ENCODE measurements around the gene EXOC2. TPM values are rescaled to one million over a fixed set of nuclear protein-coding genes. Genes with fewer than 3 reads are reported as not detected.
A peak's percentile ranks its signal among the peaks of the same experiment; 100 is the strongest.

Gene EXOC2
- total RNA-seq, 1 experiment from 2014 or later, result 19.4 TPM

DNA sequence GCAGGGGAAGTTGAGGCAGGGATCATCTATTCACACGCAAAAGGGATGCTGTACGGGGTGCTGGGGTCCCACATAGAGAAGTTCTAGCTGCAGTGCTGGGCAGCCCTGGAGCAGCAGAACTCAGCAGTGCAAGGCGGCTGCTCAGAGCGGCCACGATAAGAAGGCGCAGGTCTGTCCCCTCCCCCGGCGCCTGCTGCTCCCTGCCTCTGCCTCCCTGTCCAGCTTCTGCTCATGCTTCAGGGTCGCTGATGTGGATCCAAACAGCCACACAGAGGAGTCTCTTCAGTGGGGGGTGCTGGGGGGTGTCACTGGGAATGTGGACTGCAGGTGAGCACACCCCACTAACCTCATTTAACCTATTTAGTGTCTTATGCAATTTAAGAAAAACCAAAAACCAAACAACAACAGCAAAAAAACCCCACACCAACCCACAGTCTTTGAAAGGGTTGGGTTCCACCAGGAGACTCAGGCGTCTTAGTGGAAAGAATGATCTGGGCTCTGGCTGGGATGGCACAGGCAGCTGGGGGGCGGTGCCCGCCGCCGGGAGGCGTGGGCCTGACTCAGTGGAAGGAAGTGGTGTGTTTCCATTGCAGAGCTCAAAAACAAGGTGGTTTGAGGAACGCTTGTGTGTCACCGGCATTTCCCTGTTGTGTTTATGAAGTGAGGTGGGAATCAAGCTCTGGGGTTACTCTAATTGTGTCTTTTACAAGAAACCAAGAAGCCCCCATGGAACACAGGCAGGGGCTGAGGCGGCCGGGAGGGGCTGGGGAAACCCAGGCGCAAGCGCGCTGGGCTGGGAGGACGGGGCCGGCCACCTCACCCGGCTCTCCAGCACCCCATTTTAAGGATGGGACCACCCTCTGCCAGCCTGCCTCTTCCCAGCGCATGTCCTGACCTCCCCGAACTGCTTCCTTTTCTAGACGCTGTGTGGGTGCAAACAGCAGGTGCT is 246.2 kb downstream of the EXOC2 start:
- DNase-seq (ENCODE audit: low read depth), result peak; percentile 32

DNA sequence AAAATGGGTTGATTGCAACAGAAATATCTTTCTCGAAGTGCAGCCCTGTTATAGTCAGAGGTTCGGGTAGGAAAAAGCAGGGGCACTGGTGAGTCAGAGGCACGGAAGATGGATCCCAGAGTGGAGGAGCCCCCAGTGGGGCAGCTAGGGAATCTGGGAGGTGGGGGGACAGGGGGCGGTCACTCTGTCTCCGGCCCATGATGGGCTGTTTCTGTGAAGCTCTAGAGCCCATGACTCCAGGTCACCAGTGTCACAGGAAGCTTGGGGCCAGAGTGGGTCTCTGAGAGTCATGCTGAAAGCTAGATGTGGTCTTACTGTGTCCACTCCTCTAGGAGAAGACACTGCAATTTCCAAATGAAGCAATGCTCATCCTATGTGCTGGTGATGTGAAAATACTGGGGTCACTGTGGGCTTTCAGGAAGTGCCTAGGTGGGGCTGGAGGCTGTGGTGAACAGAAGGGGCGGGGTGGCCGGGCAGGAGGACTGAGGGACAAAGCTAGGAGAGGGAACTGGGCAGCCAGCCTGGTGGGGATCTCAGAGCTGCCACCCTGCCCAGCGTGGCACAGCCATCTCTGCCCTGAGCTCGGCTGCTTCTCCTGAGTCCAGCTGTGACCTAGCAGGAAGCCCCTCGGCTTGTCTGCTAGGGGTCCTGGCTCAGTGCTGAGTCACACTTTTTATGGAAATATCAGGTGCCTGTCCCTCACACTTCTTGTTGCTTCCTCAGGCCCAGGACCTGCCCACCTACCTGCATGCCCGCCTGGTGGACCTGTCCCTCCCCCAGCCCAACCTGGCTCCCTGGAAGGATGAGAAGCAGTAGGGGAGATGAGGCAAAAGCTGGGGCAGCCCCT is 247.1 kb downstream of the EXOC2 start:
- DNase-seq (ENCODE audit: low read depth), result no peak

DNA sequence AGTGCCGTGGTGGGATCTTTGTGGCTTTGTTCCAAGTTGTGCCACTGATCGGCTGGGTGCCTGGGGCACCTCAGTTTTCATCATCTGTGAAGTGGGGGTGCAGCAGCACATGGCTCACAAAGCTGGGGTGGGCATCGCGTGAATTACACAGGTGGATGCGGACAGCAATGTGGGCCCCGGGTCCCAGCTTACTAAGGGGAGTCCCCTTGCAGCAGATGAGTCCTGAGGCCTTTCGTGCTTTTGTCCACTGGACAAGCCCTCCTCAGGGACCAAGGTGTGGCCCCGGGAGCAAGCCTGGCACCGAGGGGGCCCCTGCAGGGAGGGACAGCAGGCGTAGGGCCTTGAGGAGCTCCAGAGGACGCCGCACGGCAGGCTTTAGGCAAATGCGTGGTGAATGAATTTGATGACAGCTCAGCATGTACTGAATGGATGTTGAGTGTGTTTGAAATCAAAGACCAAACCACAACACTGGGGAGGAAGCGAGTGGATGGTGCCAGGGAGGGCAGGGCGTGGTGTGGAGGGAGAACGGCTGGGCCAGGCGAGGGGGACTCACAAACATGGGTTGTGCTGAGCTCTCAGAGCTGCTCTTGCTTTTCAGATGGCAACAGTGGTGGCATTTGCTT is 248.2 kb downstream of the EXOC2 start:
- no peak for DNase-seq (ENCODE audit: low read depth)

DNA sequence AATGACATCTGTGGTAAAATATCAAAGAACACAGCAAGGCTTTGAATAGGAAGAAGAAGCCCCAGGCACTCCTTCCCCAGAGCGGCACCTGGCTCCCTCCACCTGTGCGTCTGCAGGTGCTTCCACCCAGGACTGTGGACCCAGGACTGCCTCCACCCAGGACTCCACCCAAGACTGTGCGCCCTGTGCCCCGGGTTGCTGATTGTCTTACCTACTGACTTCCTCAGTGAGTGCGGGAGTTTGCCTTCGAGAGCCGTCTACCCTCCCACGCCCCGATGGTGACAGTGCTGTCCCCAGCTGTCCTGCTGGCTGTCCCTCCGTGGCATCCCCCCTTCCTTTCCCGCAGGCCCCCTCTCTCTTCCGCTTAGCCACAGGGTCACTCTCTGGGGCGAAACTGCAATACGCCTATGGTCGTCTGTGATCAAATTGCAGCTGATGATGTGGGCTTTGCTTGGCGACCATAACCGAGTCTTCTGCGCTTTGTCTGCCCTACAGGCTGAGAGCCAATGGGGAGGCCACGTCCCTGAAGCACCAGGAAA is 249.2 kb downstream of the EXOC2 start:
- DNase-seq (ENCODE audit: low read depth), result no peak

DNA sequence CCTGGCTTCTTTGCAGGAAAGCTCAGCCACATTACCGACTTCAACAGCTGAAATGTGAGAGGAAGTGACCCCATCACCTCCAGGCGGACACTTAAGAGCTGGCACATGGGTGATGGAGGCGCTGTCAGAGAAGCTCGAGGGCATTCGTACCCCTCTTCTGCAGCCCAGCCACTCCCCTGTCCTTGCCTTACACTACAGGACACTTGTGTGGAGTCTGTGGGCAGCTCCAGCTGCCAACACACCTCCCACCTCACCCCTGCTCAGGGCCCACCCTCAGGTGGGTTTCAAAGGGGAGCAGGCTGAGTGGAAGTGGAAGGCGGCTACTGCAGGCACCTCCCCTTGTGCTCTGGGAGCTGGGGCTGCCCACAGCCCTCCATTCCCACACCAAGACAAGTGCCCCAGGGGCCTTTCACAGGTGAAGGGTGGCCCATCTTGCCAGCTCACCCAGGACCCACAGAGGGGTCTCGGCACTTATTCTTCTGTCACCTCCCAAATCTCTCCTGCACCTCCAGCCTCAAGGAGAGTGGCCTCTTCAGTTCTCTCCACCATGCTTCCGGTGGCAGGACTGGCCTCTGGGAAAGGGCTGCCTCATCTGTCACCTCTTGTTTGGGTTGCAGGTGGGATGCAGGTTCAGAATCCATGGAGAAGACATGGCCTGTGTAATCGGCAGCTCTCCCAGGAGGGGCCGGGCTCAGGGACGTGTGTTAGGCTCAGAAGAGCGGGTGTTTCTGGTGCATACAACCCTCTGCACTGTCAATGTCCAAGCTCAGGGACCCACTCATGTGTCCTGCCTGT is 251.6 kb downstream of the EXOC2 start:
- DNase-seq (ENCODE audit: low read depth), result no peak

DNA sequence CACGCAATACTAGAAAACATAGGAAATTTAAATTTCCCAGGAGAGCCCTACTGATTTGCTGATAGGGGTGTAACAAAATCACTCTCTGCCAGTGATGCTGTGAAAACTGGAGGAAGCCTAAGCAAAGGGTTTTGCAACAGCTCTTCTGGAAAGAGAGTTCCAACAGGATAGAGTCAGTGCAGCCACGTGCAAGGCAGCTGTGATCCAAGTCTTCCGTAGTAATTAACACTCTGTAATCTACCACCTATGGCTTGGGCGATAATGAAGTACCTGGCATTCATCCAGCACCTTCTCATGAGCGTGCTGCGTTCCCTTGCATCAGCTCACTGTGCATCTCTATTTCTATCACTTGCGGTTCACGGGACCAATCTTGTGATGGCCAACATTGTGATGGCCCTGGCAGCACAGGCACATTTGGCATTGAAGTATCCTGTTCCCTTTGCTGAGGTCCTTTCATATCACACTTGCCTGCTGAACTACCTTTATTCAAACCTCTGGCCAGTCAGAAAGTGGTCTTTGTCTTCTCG is 253.2 kb downstream of the EXOC2 start:
- no peak for DNase-seq (ENCODE audit: low read depth)

DNA sequence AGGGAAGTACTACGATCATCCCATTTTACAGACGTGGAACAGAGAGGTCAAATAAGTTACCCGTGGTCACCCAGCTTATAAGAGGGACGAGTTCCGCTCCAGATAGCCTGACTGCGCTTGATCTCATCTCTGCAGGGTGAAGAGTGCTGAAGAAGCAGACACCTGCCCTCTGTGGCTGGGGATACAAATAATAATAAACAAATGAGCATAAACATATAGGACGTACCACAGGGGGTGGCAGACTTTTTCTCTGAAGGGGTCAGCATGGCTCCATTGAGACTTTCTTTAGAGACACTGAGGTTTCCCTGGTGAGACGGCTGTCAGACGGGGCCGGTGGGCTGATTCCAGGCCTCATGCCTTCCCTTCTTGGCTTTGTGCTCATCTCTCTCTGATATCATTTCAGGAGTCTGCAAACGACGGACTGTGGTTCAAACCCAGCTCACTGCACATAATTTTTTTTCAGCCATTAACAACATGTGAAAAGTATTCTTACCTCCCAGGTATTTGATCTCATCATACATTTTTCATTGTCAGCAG is 254.2 kb downstream of the EXOC2 start:
- no peak for DNase-seq (ENCODE audit: low read depth)

DNA sequence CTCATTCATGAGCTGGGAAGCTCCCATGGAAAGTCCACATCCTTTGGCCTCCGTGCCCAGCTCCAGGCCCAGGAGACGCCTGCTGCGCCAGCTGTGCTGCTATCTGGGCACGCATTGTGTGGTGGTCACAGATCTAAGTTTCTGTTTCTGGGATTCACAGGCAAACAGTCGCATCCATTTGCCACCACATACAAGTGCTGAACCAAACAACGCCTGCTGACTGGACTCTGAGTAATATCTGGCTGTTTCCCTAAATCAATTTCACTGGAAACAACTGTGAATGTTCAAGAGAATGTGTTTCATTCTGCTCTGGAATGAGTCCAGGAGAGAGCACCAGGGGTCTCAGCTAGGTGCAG is 255.9 kb downstream of the EXOC2 start:
- DNase-seq (ENCODE audit: low read depth), result peak; percentile 36

DNA sequence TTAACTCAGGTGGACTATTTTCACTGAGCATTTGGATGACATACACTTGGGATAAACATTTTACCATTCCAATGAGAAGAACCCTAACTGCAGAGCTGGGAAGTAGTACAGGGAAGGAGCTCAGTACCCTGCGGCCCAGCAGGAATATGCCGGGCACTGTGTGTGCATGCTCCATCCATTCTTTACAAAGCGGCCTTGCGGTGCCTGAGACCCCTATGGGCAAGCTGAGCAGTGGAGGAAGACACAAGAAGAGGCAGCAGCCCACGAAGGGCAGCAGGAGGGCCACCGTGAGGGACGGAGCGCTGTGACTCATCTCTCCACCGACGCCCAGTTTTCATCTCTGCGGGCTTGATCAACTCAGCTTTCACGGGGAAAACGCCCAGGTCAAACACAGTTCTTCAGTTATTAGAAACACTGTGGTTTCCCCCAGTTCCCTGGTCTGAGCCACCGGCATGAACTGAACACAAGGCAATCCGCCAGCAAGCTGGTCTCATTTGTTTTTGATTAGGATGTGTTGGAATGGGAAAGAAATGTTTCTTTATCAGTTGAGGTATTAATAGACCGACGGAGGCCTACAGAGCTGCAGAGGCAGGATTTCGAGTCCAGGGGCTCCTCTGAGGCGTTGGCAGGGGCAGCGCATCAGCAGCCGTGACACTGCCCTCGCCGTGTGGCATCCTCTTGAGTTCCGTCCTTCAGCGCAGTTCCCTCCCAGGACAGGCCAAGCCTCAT is 256.5 kb downstream of the EXOC2 start:
- DNase-seq (ENCODE audit: low read depth), result peak; percentile 55

DNA sequence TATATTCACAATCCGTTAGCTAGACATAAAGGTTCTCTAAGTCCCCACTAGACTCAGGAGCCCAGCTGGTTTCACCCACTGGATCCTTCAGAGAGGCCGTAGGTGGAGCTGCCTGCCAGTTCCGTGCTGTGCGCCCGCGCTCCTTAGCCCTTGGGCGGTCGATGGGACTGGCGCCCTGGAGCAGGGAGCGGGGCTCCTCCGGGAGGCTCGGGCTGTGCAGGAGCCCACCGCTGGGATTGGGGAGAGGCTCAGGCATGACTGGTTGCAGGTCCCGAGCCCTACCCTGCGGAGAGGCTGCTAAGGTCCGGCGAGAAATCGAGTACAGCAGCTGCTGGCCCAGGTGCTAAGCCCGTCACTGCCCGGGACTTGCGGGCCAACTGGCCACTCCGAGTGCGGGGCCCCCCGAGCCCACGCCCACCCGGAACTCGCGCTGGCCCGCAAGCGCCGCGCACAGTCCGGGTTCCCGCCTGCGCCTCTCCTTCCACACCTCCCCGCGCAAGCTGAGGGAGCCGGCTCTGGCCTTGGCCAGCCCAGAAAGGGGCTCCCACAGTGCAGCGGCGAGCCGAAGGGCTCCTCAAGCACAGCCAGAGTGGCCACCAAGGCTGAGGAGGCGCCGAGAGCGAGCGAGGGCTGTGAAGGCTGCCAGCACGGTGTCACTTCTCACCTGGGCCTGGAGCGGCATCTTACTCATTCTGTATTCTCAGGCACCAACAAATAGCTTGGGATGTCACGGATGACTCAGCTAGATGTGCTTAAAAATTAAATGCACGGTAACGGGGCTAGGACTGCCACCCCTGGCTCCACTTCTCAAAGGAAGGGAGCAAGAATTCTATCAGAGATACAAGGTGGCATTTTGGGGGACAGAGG is 257.3 kb downstream of the EXOC2 start:
- no peak for DNase-seq (ENCODE audit: low read depth)

Other genes with a start within 250 kb of the EXOC2 start
- 0.63 and 1.5 TPM in 2 replicates for gene HUS1B, start 36.0 kb downstream of the EXOC2 start, total RNA-seq (2014; rRNA removed; shearing (Covaris generic))

Measured in HT1080 (cell line).